ENCODE measurements around the gene LSAMP.

LSAMP gene

GRCh38 chr3:116285781-116286421 lies 159.4 kb downstream of the LSAMP start:
- no peak for DNase-seq

GRCh38 chr3:116281313-116282143 lies 163.8 kb downstream of the LSAMP start:
- DNase-seq: no peak

DNA sequence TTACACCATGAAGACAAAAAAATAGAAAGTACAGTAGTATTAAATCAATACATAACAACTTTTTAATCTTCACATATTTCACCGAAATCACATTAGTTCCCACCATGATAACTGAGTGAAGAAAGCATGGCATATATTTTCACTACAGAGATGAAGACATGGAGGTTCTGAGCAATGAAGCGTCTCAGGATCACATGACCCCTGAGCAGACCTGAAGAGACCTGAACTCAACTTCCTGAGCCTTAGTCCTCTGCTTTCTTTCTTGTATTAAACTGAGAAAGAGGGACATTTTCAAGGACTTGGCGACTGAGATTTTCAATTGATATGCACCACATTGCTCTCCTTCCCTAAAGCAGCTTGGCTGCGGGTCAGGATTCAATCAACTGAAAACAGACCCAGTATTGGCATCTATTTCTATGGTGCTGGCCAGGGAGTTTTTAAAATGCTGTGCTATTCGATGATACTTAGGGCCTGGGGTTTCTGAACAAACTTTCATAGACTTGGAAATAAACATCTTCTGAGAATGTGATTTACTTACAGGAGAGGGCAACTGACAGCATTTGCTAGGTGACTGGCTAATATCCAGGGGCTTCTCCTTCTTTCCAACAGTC lies 165.1 kb downstream of the LSAMP start:
- DNase-seq: no peak

DNA sequence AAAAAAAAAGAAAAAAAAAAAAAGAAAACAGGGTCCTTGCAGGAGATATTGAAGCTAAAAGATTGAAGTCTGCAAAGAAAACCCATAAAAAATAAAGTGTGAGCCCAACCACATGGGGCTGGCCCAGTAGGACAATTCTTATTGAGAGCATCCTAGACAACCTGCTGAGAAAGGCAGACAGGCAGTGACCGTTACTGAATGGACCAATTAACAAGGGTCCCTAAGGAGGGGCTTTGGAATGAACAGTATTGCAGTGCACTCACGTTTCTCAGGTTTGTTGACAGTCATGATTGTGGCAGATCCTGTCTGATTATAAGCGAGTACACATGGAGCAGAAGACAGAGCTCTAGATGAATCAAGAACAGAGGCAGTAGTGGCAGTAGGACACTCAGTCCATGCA lies 168.6 kb downstream of the LSAMP start:
- DNase-seq: no peak

DNA sequence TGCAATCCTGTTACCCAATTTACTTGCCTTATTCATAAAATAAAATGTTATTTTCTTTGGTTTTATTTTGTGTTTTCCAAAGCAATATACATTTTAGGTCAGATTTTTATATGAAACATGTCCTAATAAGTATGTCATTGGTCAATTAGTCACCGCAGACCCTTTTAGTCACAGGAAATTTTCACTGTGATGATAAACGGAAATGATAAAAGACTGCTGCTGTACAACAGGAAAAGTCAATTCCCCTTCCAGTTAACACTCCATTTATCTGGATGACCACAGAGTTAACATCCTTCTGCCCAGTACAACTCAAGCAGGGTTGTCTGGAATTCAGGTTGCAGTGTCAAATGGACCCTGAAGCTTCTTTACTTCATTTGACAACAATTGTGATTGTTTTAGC lies 175.2 kb downstream of the LSAMP start:
- DNase-seq: no peak

GRCh38 chr3:116267116-116267515 lies 178.2 kb downstream of the LSAMP start:
- no peak for DNase-seq

GRCh38 chr3:116265976-116266584 lies 179.2 kb downstream of the LSAMP start:
- no peak for DNase-seq

DNA sequence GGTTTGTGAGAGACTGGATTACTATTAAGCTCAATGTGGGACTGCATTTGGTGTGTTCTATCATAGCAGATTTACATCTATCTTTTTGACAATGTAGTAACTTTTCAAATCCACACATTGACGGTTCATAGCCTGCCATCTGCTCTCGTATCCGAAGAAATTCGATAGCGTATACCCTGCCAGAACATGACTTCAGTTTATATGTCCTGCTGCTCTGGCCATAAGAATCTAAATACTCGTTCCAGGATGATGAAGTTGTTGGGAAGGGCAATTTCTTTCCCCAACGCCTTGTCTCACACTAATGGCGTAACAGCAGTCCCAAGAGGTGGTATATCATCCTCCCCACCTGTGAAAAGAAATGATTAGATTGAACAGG lies 180.0 kb downstream of the LSAMP start:
- DNase-seq: no peak

- DNase-seq: no peak
Measured at GRCh38 chr3:116264546-116265319, 180.6 kb downstream of the LSAMP start.

DNA sequence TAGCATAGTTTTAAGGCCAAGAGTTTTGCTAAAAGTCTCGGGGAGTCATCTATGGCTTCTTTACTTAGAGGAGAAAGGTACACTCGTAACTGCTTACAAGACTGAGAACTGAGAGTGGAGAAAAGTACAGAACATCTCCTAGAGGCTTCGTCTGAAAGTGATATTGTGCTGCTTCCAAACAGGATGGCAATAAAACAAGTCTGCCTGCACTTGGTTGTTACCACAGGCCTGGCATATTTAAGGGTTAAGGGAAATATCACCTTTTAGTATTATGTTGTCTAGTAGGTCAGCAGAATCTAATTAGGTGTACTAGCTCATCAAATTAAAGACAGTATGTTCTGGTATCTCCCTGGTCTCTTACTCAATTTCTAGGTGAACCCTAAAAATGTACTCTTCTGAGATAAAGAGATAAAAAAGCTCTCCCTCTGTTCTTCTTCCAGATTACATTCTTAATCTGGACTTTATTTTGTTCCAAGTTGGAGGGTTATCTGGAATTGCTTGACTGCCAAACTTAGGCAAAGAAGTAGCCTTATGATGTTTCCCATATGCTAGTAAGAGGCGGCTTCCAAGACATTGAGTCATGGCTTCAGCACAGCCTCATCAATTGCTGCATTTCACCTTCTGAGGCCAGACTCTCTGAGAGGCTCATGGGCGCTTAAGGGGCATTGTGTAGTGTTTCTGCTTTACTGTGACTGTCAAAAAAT lies 181.3 kb downstream of the LSAMP start:
- DNase-seq: no peak

DNA sequence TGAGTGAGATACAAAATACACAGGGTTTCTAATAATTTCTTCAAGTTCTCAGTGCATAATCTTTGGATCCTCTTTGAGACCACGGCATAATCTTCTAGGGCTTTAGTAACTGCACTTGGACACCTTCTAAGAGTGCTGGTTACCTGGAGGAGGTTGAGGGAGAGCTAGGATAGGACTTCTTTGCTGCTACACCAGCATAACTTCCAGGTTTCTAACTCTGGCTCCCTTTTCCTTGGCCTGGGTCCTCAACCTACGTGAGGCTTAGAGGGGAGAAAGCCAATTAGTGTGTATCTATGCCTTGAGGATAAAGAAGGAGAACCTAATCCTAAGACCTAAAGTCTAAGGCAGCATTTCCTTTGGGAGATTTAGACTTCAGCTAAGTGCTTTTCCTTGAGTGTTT lies 184.8 kb downstream of the LSAMP start:
- DNase-seq: no peak

- DNase-seq: no peak
Measured at GRCh38 chr3:116259984-116260383, 185.3 kb downstream of the LSAMP start.

DNA sequence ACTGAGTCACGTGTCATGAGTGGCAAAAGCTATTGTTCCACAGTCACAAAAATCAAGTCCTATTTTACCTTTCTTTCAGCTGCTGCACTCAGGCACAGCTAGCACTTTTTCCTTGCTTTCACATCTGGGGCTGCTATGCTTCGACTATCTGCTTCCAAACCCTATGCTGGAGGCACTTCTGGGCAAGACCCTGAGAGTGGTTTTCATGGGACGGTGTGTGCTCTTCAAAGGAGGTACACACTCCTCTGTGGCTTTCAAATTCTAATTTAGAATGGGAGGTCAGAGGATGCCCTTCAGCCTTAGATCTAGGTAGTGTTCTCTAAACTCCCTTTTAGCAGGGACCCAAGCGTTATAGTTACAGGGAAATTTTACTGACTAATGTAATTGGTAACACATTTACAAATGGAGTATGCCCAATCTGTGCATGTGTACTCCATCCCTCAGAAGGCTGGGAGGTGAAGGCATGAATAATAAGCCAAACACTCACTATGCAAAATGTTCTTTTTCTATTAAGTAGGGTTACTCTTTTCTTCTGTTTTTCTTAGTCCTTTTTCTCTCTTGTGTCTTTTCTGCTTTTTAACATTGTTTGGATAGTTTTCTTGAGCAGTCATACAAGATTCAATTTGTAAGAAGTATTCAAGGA lies 188.3 kb downstream of the LSAMP start:
- DNase-seq: no peak

DNA sequence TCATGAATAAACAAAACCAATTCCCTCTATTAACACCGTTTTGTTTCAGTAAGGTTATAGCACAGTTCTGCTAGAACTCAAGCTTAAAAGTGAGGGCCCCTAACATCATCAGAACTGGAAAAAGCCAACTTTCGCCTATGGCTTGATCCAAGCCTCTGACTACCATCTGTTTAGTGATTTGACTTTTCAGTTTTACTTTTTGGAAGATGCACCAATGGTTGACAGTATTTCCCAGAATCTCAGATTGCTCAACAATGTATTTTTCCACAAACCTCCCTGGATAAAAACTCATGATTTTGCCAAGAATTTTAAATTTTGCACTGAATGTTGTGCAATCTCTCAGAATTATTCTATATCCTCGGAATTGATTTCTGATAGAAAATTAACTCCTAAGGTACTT lies 190.7 kb downstream of the LSAMP start:
- no peak for DNase-seq

DNA sequence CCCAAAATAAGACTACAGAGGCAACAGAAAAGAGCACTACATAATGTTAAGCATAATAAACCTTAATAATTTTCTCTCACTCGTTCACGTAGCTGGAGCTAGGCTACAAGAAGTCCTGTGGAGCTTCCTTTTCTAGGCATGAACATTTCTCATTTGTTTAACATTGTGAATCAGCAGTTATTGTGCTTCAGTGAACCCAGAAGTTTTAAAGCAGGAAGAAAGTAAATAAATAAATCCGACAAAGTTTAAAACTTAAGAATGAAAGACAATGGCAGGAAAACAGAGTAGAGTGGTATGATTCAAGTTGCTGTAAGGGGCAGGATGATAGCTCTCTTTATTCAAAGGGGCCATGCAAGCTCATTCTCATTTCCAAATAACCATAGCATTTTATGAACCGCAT lies 191.8 kb downstream of the LSAMP start:
- DNase-seq: no peak

- no peak for DNase-seq
Measured at GRCh38 chr3:116247605-116248004, 197.7 kb downstream of the LSAMP start.

GRCh38 chr3:116246406-116246980 lies 198.8 kb downstream of the LSAMP start:
- no peak for DNase-seq

DNA sequence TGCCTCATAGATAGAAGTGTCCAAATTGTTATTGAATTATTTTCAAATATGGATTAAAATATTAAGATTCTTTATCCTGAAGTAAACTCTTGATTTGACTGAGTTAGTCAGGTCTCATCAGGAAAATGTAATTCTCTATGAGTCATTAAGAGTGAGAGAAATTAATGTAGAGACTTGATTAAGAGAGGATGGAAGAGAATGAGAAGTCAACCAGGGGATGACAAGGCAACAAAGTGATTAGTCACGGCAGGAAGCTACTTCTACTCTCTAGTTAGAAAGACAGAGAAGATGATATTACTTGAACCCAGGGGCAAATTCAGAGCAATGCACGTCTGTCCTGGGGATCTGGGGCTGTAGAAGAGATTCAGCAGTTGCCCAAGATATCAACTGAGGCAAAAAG lies 202.5 kb downstream of the LSAMP start:
- DNase-seq: no peak

DNA sequence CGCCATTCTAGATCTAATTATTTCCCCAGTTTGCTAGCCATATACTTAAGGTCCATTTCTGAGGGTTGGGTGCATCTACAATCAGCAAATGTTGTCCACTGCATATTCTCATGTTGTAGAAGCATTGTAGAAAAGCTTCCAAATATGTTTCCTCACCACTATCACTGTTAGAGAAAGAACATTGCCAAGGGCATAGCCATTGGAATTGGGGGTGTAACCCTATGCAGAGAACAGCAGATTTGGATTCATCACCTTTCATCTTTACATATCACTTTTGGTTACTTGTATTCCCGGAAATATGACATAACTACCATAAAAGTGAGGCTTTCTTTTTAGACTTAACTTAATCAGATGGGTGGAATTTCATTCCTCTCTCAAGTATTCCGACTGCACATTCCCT lies 203.6 kb downstream of the LSAMP start:
- no peak for DNase-seq

DNA sequence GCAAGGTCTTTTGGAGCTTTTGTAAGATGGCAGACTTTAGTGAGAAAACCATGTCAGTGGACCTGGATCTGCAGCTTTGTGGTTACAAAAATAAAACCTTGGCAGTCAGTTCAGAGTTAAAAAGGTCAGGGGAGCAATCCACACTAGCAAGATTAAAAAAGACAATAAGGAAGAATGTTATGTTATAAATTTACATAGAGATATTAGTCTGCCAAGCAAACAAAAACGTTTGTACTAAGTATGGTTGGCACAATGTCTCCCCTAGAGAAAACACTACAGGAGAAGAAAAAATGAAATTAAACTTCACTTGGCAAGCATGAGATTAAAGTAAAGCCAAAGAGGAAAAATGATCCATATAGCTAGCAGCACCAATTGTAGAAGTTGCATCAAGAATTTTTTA lies 205.0 kb downstream of the LSAMP start:
- DNase-seq: no peak

DNA sequence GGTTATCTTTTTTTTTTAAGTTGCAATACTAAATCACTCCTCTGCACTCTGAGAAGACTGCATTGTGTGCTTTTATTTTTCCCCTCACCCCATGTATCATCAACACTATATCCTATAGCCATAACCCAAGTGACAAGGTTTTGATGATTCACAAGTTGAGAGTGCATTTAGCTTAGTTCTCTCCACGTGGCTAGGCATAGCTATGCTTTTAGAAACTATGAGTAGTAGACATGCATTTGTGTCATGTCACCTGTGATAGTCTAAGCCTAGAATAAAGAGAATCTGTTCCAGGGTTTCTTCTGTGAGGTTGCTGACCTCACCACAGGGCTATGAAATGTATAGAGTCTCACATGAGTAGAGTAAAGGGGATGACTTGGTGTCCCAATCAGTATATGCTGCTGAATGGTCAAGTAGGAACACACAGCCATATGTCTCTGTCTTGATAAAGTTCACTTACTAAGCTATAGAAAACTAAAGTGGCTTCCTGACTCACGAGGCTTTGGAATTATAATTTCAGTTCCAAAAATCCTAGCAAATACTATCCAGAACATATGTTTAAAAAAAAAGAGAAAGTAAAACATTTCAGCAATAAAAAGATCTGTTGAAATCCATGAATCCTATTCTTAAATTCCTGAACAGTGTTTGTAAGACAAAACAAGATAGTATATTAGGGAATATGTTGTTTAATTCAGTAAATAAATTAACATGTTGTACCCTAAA lies 206.3 kb downstream of the LSAMP start:
- DNase-seq: no peak

Measured in effector CD8-positive, alpha-beta T cell (primary cell).